ENCODE results near the gene SENP7.

Gene SENP7

GRCh38 chr3:101423984-101424888 is 88.8 kb downstream of the SENP7 start:
- no peak for DNase-seq

GRCh38 chr3:101418851-101419250 is 94.2 kb downstream of the SENP7 start:
- no peak for DNase-seq

- no peak for DNase-seq
These were observed 98.9 kb downstream of the SENP7 start for GRCh38 chr3:101414121-101414520.

GRCh38 chr3:101413656-101414055 is 99.4 kb downstream of the SENP7 start:
- DNase-seq, result no peak

- DNase-seq, result no peak
These were observed 121.5 kb downstream of the SENP7 start for GRCh38 chr3:101391413-101391950.

- DNase-seq, result no peak
These were observed 124.3 kb downstream of the SENP7 start for GRCh38 chr3:101388706-101389105.

GRCh38 chr3:101387351-101387750 is 125.7 kb downstream of the SENP7 start:
- DNase-seq, result no peak

- no peak for DNase-seq
These were observed 128.6 kb downstream of the SENP7 start for GRCh38 chr3:101384426-101384825.

GRCh38 chr3:101383656-101384055 is 129.4 kb downstream of the SENP7 start:
- no peak for DNase-seq

- DNase-seq, result no peak
These were observed 129.8 kb downstream of the SENP7 start for GRCh38 chr3:101383156-101383575.

GRCh38 chr3:101381809-101382208 is 131.2 kb downstream of the SENP7 start:
- no peak for DNase-seq

- DNase-seq, result no peak
These were observed 133.2 kb downstream of the SENP7 start for GRCh38 chr3:101379658-101380376.

GRCh38 chr3:101377796-101378195 is 135.2 kb downstream of the SENP7 start:
- no peak for DNase-seq

- no peak for DNase-seq
These were observed 135.8 kb downstream of the SENP7 start for GRCh38 chr3:101377209-101377608.

GRCh38 chr3:101375586-101375985 is 137.4 kb downstream of the SENP7 start:
- DNase-seq, result no peak

GRCh38 chr3:101362406-101362805 is 150.6 kb downstream of the SENP7 start:
- no peak for DNase-seq

- no peak for DNase-seq
These were observed 161.2 kb downstream of the SENP7 start for GRCh38 chr3:101351829-101352228.

GRCh38 chr3:101340591-101340990 is 172.4 kb downstream of the SENP7 start:
- DNase-seq, result no peak

- no peak for DNase-seq
These were observed 179.1 kb downstream of the SENP7 start for GRCh38 chr3:101333883-101334282.

GRCh38 chr3:101329016-101329673 is 183.9 kb downstream of the SENP7 start:
- no peak for DNase-seq

- no peak for DNase-seq
These were observed 187.4 kb downstream of the SENP7 start for GRCh38 chr3:101325393-101326134.

- DNase-seq, result no peak
These were observed 192.5 kb downstream of the SENP7 start, which contains the start of gene IMPG2 for GRCh38 chr3:101320475-101320874. Gene IMPG2, minus strand, starts transcription at chr3:101320575. Its CDS starts 203 bp downstream, at chr3:101320372.

Measured in NK-92 treated with Interleukin-12 subunit alpha and Interleukin-12 subunit beta, amount 100 ng/mL, for 24 hours (cell line).